Kidney (tissue), 14 donors: ENCODE measurements around the gene GALNS. TPM values are rescaled to one million over a fixed set of nuclear protein-coding genes. Genes with fewer than 3 reads are reported as not detected.

Source experiments
- DNase-seq, 5 donors: peaks; one replicate each; pipeline ENCODE4 v3.0.0-alpha.2; 2013 to 2020
- FAIRE-seq: peaks from 2 replicates; lab custom pipeline; 2012; peaks lifted over from hg19 to GRCh38; lab: Jason Lieb, UNC
- H3K27ac ChIP-seq, 2 donors: one replicate each; pipeline ENCODE4 v1.7.0; 2013; ENCODE audit warnings: low read depth in 2 of 2, low read length in 2 of 2, inconsistent platforms in 1 of 2
- H3K27me3 ChIP-seq: one replicate; pipeline ENCODE4 v1.7.1; 2013; ENCODE audit warnings: low read length, inconsistent platforms; ENCODE audit not compliant: control insufficient read depth, insufficient read depth
- H3K36me3 ChIP-seq, 3 donors: one replicate each; pipeline versions ENCODE4 v1.7.0 to v1.7.1; 2013; ENCODE audit warnings: low read length in 3 of 3, control low read depth in 1 of 3, inconsistent platforms in 1 of 3; ENCODE audit not compliant: insufficient read depth in 3 of 3, control insufficient read depth in 2 of 3
- H3K4me1 ChIP-seq, 3 donors: one replicate each; pipeline versions ENCODE4 v1.7.0 to v1.7.1; 2013; ENCODE audit warnings: low read length in 3 of 3, inconsistent platforms in 1 of 3, low read depth in 1 of 3; ENCODE audit not compliant: control insufficient read depth in 2 of 3, insufficient read depth in 2 of 3
- H3K4me3 ChIP-seq, 3 donors: one replicate each; pipeline versions ENCODE4 v1.7.0 to v1.8.1; 2013; ENCODE audit warnings: low read length in 3 of 3, control low read depth in 1 of 3, inconsistent platforms in 1 of 3
- H3K9ac ChIP-seq, 3 donors: one replicate each; pipeline versions ENCODE4 v1.7.0 to v1.7.1; 2013; ENCODE audit warnings: low read length in 3 of 3, control low read depth in 1 of 3, inconsistent platforms in 1 of 3
- H3K9me3 ChIP-seq, 3 donors: one replicate each; pipeline versions ENCODE4 v1.7.0 to v1.7.1; 2013; ENCODE audit warnings: low read length in 3 of 3, control low read depth in 1 of 3, inconsistent platforms in 1 of 3; ENCODE audit not compliant: control insufficient read depth in 2 of 3, insufficient read depth in 1 of 3
- CTCF ChIP-seq: IDR thresholded peaks from 3 replicates; pipeline ENCODE4 v1.5.1; 2012; ENCODE audit warnings: mild to moderate bottlenecking, moderate library complexity, borderline replicate concordance; ENCODE audit not compliant: insufficient read depth; ENCODE audit errors: extremely low read depth
- intact Hi-C: fragments of 100-400 bp; cut with DNase I; formaldehyde crosslinking; loops from one replicate; pipeline ENCODE4 v1.11.1; 2022
- polyA plus RNA-seq: library from polyadenylated mRNA; stranded (reverse); fragments of 350-450 nt; fragmentation: Illumina TruSeq; extraction: RNeasy Lipid Tissue Mini Kit (QIAGEN cat#74804); gene quantifications from one replicate; pipeline ENCODE4 v1.2.3, GENCODE V29; 2014; ENCODE audit warnings: low read depth, low replicate concordance; ENCODE audit not compliant: insufficient read depth
- total RNA-seq: library from RNA; stranded (reverse); fragmentation: NEBNext Ultra II Directional; extraction: Animal tissue kit (Norgen Biotek cat#: 25700); gene quantifications from one replicate; pipeline ENCODE4 v1.2.1, GENCODE V29; 2021
- donor health status: control.
- donor health status: control.
- donor health status: control.
- donor health status: control.
- donor health status: control.
- donor health status: DM: yes; HTN: yes; CAD: no.
- donor health status: Normal renal cell carcinoma (clear cell type).

Gene GALNS
- total and polyA plus RNA-seq, 2 donors from 2014 or later: 15.8 to 37.2 TPM

DNA sequence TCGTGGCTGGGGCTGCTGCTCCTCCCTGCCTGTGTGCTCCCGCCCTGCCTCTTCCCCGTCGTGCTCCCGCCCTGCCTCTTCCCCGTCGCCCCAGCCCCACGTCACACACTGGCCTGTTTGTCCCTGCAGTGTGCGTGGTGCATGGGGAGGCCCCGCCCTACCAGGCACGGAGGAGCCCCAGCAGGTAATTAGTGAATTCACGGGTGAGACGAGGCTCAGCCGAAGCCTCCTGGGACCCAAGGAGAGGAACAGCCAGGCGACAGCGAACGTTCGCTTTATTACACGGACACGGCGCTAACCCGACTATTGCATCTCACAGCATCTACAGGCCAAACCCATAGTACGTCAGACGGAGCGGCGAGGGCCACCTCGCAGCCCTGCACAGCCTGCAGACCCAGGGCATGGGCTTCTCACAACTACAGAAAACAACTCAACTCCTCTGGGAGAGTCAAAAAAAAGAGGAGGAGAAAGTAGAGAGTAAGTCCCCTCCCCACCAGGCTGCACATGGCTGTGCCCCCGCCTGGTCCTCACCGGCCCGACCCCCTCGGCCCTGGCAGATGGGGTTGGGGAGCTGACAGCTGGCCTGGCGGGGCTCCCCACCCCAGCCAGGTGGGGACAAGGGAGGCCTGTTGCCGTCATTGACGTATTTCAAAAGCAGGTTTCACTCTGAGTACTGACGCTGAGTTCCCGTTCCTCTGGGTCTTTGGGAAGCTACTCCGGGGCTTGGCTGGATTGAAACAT, 14.0 kb upstream of the GALNS start:
- FAIRE-seq: no peak
- no peak for TF ChIP-seq CTCF
- H3K9me3 ChIP-seq: no peaks in the 10 kb centered on the region
- H3K4me1 ChIP-seq: no peaks in the 10 kb centered on the region
- no peak overlapping the region for H3K27ac ChIP-seq
- no peak overlapping the region for H3K9ac ChIP-seq
- no peaks in the 10 kb centered on the region for H3K27me3 ChIP-seq
- intact Hi-C loops: no loop called here
- H3K36me3 ChIP-seq: no peaks in the 10 kb centered on the region
- DNase-seq: no peak
- H3K4me3 ChIP-seq: no peak overlapping the region

DNA sequence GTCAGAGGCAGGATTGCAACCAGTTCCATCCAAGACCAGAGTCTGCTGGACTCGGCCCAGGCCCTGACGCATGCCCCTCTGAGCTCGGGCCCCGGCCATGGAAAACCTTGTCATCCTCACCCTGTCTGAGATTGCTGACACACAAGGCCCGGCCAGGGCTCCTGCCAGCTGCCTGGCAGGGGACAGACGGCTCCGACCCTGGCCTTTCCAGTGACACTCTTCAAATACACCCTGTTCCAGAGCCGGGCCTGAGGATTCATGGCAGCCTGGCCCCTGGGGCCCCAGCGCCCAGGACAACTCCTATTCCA, 12.9 kb upstream of the GALNS start:
- H3K9me3 ChIP-seq: no peaks in the 10 kb centered on the region
- no peak overlapping the region for H3K9ac ChIP-seq
- H3K4me1 ChIP-seq: no peaks in the 10 kb centered on the region
- H3K27ac ChIP-seq: no peak overlapping the region
- no peak for TF ChIP-seq CTCF
- H3K4me3 ChIP-seq: no peak overlapping the region
- intact Hi-C loops: no loop called here
- no peak for DNase-seq
- no peaks in the 10 kb centered on the region for H3K27me3 ChIP-seq
- H3K36me3 ChIP-seq: no peaks in the 10 kb centered on the region
- no peak for FAIRE-seq

DNA sequence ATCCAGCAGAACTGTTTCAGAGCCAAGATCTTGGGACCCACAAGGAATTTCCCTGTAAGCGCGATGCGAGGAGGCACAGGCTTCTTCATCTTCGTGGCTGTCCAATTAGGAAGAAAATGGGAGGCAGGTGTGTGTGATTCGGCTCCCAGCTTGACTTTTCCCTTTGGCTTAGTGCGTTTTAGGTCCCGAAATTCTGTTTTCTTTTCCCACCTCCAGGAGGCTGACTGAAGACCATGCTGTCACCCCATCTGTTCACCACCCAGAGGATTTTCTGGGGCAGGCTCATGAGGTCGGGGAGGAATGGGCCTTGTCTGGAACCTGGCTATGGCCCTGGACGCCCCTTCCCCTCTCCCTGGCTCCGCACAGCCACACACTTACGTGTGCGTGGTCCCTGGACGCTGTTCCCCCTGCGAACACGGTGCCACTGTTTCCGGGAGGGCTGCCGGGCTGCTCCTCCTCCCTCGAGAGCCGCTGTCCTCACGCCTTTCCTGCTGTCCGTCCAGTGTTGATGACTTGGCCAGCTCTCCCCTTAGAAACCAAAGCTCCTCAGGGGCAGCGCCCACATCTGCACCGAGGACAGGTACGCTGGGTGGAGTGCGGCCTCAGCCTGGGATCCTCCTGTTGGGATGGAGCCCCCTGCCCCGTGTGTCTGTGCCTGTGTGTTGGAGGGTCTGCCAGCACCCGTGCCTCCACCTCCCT, 12.4 kb upstream of the GALNS start:
- no peak overlapping the region for H3K4me3 ChIP-seq
- no peaks in the 10 kb centered on the region for H3K9me3 ChIP-seq
- no peaks in the 10 kb centered on the region for H3K27me3 ChIP-seq
- H3K27ac ChIP-seq: no peak overlapping the region
- H3K36me3 ChIP-seq: no peaks in the 10 kb centered on the region
- DNase-seq: no peak
- intact Hi-C loops: no loop called here
- FAIRE-seq: no peak
- TF ChIP-seq CTCF: no peak
- H3K9ac ChIP-seq: no peak overlapping the region
- H3K4me1 ChIP-seq: no peaks in the 10 kb centered on the region
